Transverse colon (tissue), 4 donors: ENCODE data around the gene GNG13. TPM values are rescaled to one million over a fixed set of nuclear protein-coding genes. Genes with fewer than 3 reads are reported as not detected.

Experiments used
- DNase-seq: peaks from one replicate; pipeline ENCODE4 v3.0.0-alpha.2; 2019
- H3K27ac ChIP-seq, 4 donors: fragments of 200-600 bp; sonication (generic); 2 replicates each; pipeline ENCODE4 v1.5.1; 2016 to 2018; ENCODE audit warnings: inconsistent platforms in 4 of 4
- H3K27me3 ChIP-seq: fragments of 200-600 bp; sonication (generic); 2 replicates; pipeline ENCODE4 v1.5.1; 2017; ENCODE audit warnings: inconsistent platforms
- H3K36me3 ChIP-seq, 4 donors: fragments of 200-600 bp; sonication (generic); 2 replicates each; pipeline ENCODE4 v1.5.1; 2017 to 2019; ENCODE audit warnings: inconsistent platforms in 4 of 4
- H3K4me1 ChIP-seq, 4 donors: fragments of 200-600 bp; sonication (generic); 2 replicates each; pipeline ENCODE4 v1.5.1; 2017 to 2020; ENCODE audit warnings: inconsistent platforms in 4 of 4
- H3K4me3 ChIP-seq, 4 donors: fragments of 200-600 bp; sonication (generic); 1 replicate in 1 of 4; 2 replicates in 3 of 4; pipeline versions ENCODE4 v1.5.1 to v1.6.1; 2017 to 2019; ENCODE audit warnings: inconsistent platforms in 4 of 4
- H3K9me3 ChIP-seq, 2 donors: fragments of 200-600 bp; sonication (generic); 2 replicates each; pipeline ENCODE4 v1.5.1; 2017 to 2019; ENCODE audit warnings: inconsistent platforms in 2 of 2
- EP300 ChIP-seq: sonication (generic); formaldehyde crosslinking; IDR thresholded peaks from one replicate; pipeline ENCODE4 v1.6.1; 2017; ENCODE audit warnings: antibody characterized with exemption, low read depth
- POLR2A ChIP-seq: fragments of 450-650 bp; IDR thresholded peaks from one replicate; pipeline ENCODE4 v1.6.1; 2016; ENCODE audit warnings: antibody characterized with exemption, mild to moderate bottlenecking, moderate library complexity
- POLR2AphosphoS5 ChIP-seq, 3 donors: sonication (generic); formaldehyde crosslinking; IDR thresholded peaks; one replicate each; pipeline ENCODE4 v1.6.1; 2016; ENCODE audit warnings: antibody characterized with exemption in 3 of 3
- WGBS, 2 donors: methylation state at CpG; one replicate each; pipeline ENCODE4 v1.1.5; 2018; ENCODE audit warnings: low coverage in 1 of 2; 5-methylcytosine and 5-hydroxymethylcytosine counted together
- in situ Hi-C, 4 donors: fragments of 200-750 bp; cut with MboI; loops; one replicate each; pipeline versions ENCODE4 v1.15.0 to v1.15.1; 2017; ENCODE audit warnings: low sequenced_read_pairs in 3 of 4, low pct_ligation_motif_present in 1 of 4, low pct_unique_long_range_greater_than_20kb in 1 of 4
- intact Hi-C: fragments of 100-400 bp; cut with DNase I; formaldehyde crosslinking; loops from one replicate; pipeline ENCODE4 v1.15.1; 2023; ENCODE audit warnings: low total_unique reads
- total RNA-seq, 4 donors: library from RNA; depleted of rRNA; stranded (reverse); fragments of >200 nt; gene quantifications; one replicate each; pipeline ENCODE4 v1.1.0, GENCODE V29; 2016
- TF ChIP-seq, protein P1 (sequence below), 5 experiments: fragments of 200-600 bp in 3 of 5; fragments of 450-650 bp in 2 of 5; sonication (generic) in 3 of 5; IDR thresholded peaks; 1 replicate in 2 of 5; 2 replicates in 3 of 5; pipeline ENCODE4 v1.5.1; 2016 to 2017; ENCODE audit warnings: antibody characterized with exemption in 5 of 5, inconsistent platforms in 3 of 5, mild to moderate bottlenecking in 2 of 5, moderate library complexity in 1 of 5

GNG13 gene
- total RNA-seq, 4 donors from 2014 or later, result 0.48 TPM; not detected in 3

DNA sequence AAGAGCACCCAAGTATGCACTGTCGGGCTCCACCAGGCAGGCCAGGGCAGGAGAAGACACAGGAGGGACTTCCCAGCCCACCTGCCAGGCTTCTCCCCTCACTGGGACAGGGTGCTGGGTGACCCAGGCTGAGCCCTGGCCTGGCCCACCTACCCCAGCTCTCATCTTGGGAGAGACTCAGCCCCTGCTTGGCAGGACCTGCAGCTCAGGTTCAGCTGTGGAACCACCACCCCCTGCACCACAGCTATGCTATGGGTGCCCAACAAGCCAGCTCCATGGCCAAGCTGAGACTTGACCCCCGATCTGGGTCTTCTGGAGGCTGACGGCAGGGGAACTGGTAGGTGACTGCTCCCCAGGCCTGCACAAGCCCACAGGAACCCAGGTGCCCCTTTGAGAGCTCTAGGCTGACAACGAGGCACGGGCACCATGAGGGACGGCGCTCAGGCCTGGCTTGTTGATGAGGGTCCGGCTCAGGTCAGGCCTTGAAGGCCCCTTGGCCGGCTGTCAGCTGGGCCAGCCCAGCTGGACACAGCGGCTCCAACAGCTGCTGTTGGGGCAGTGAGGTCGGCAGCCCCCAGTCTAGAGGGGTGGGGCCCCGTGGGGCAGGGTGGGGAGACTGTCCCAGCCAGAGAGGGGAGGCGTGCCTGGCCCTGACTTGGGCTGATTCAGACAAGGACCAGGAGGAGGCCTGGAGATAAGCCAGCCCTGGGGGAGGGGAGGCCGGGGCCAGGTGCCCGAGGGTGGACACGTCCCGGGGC is 17.0 kb downstream of the GNG13 start:
- no peak overlapping the region for H3K27ac ChIP-seq
- in situ Hi-C loops (loop anchor here in 1 of 4 donors (10.0 kb wide), 1 partner anchor 69 kb away; the partner anchor contains the start of gene METRN), intact Hi-C loops (no loop called here)
- no peaks in the 10 kb centered on the region for H3K9me3 ChIP-seq
- DNase-seq, result no peak
- no peak overlapping the region for H3K4me3 ChIP-seq
- 42% methylated on average over 14 of the region's 17 CpGs; no CpG with 5 or more reads in 1 of the 2 donors for WGBS, 2 donors
- H3K36me3 ChIP-seq, result no peaks in the 10 kb centered on the region
- TF ChIP-seq EP300 (no peak), POLR2AphosphoS5 (IDR thresholded peaks at IDR 0.05) (no peak), POLR2A (no peak)
- TF ChIP-seq, protein P1, sequence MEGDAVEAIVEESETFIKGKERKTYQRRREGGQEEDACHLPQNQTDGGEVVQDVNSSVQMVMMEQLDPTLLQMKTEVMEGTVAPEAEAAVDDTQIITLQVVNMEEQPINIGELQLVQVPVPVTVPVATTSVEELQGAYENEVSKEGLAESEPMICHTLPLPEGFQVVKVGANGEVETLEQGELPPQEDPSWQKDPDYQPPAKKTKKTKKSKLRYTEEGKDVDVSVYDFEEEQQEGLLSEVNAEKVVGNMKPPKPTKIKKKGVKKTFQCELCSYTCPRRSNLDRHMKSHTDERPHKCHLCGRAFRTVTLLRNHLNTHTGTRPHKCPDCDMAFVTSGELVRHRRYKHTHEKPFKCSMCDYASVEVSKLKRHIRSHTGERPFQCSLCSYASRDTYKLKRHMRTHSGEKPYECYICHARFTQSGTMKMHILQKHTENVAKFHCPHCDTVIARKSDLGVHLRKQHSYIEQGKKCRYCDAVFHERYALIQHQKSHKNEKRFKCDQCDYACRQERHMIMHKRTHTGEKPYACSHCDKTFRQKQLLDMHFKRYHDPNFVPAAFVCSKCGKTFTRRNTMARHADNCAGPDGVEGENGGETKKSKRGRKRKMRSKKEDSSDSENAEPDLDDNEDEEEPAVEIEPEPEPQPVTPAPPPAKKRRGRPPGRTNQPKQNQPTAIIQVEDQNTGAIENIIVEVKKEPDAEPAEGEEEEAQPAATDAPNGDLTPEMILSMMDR (IDR thresholded peaks at IDR 0.05), result no peak
- peaks cover 43% of the 10 kb centered on the region for H3K27me3 ChIP-seq
- H3K4me1 ChIP-seq, result peaks cover 8 to 11% (median 9%) of the 10 kb centered on the region in 4 donors

DNA sequence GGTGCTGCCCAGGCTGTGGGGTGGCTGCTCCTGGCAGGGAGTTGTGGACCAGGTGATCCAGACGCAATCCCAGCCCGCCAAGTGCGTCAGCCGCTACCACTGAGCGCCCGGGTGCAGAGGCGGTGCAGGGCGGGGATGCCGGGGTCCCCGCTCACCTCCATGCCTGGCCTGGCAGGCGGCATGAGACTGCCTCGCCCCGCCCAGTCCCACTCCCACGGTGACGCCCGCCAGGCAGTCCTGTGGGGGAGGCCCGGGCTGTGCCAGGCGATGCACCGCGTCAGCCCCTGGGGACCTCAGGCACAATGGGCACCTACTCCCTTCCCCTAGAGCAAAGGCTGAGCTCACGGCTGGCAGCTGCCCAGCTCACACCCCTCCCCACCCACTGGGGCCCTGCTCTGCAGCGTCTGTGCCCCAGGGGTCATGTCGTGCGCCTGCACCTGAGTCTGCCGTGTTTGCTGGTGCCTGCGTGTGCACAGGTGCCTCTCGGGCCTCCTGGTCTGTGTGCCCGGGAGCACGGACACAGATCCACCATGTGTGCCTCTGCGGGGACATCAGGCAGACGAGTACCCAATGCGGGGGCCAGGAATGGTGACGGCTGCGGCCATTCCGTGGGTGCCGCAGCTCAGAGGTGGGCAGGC is 17.6 kb downstream of the GNG13 start:
- Histone ChIP-seq H3K36me3 (no peaks in the 10 kb centered on the region), H3K4me1 (peaks cover 8 to 10% (median 9%) of the 10 kb centered on the region in 4 donors), H3K9me3 (no peaks in the 10 kb centered on the region), H3K27me3 (peaks cover 50% of the 10 kb centered on the region), H3K27ac (no peak overlapping the region), H3K4me3 (no peak overlapping the region)
- intact Hi-C loops (no loop called here), in situ Hi-C loops (loop anchor here in 1 of 4 donors (10.0 kb wide), 1 partner anchor 68 kb away; the partner anchor contains the start of gene METRN)
- TF ChIP-seq, protein P1 (IDR thresholded peaks at IDR 0.05), result no peak
- no peak for DNase-seq
- WGBS, 2 donors, result 44% methylated on average over 34 of the region's 36 CpGs; no CpG with 5 or more reads in 1 of the 2 donors

DNA sequence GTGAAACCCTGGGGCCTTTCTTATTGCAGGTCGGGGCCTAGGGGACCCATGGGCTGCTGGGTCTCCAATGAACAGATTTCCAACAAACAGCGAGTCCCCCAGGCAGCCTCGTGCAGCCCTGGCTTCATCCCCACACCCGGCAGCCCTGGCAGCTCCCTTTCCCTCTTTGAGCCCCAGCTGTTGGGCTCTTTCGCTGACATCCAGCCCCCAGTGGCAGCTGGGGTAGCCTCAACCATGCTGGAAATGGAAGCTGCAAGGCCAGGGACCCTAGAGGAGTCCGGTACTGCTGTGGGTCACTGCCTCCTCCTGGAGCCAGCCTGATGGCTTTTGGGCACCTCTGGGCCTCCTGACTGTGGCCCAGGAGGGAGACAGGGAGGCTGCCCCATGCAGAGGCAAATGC is 18.3 kb downstream of the GNG13 start:
- no peak overlapping the region for H3K4me3 ChIP-seq
- DNase-seq, result no peak
- H3K27me3 ChIP-seq, result peaks cover 57% of the 10 kb centered on the region
- H3K4me1 ChIP-seq, result peaks cover 4 to 5% (median 4%) of the 10 kb centered on the region in 4 donors
- H3K27ac ChIP-seq, result no peak overlapping the region
- 55% methylated on average over 6 of the region's 6 CpGs; no CpG with 5 or more reads in 1 of the 2 donors for WGBS, 2 donors
- in situ Hi-C loops, result loop anchor here in 1 of 4 donors (10.0 kb wide), 1 partner anchor 67 kb away; the partner anchor contains the start of gene METRN
- intact Hi-C loops, result no loop called here
- no peaks in the 10 kb centered on the region for H3K9me3 ChIP-seq
- H3K36me3 ChIP-seq, result no peaks in the 10 kb centered on the region
- TF ChIP-seq, protein P1 (IDR thresholded peaks at IDR 0.05), result no peak
- TF ChIP-seq EP300 (no peak), POLR2A (no peak), POLR2AphosphoS5 (IDR thresholded peaks at IDR 0.05) (no peak)

DNA sequence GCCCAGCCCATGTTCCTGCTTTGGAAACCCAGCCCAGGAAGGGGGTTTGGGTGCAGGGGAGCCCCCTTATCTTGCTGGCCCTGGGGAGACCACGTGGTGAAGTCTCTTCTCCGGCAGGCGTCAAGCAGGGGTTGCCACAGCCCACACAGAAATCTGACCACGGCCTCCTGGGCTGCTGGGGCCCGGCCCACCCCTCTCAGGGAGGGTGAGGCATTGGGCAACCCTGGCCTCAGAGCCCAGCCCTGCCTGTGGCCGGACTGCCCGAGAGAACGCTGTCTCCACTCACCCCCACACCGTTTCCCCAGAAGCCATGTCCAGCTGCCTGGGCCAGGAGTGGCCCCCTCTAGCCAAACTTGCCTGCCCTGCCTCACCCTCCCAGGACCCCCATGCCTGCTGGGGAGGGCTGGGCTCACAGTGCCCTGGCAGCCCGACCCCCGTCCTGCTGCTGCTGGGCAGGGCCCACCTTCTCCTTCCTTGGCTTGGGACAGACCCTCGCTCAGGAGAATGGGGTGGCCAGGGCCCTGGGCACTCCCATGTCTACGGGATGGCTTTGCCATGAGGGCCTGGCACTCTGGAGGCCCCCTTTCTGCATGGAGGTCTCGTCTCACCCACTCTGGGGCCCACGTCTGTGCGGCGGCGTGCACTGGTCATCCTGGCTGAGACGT is 19.1 kb downstream of the GNG13 start:
- in situ Hi-C loops, result loop anchor here in 1 of 4 donors (10.0 kb wide), 1 partner anchor 67 kb away; the partner anchor contains the start of gene METRN
- Histone ChIP-seq H3K4me3 (no peak overlapping the region), H3K9me3 (no peaks in the 10 kb centered on the region), H3K27me3 (peaks cover 63% of the 10 kb centered on the region), H3K27ac (no peak overlapping the region), H3K36me3 (no peaks in the 10 kb centered on the region), H3K4me1 (no peaks in the 10 kb centered on the region)
- no peak for DNase-seq
- 69% methylated on average over 19 of the region's 19 CpGs; no CpG with 5 or more reads in 1 of the 2 donors for WGBS, 2 donors
- TF ChIP-seq, protein P1 (IDR thresholded peaks at IDR 0.05), result no peak
- TF ChIP-seq POLR2AphosphoS5 (IDR thresholded peaks at IDR 0.05) (no peak), EP300 (no peak), POLR2A (no peak)
- intact Hi-C loops, result no loop called here
